Fibroblast of mammary gland (primary cell): ENCODE results near the gene LTN1.

Experiments used
- DNase-seq: peaks from one replicate; pipeline ENCODE4 v3.0.0-alpha.2; 2010; ENCODE audit warnings: low read depth
- H3K4me3 ChIP-seq: 2 replicates; pipeline ENCODE4 v1.5.1; 2011; ENCODE audit warnings: low read depth, mild to moderate bottlenecking, low read length, moderate library complexity; ENCODE audit not compliant: control insufficient read depth
- CTCF ChIP-seq: conservative IDR thresholded peaks from 2 replicates; pipeline ENCODE4 v1.5.1; 2011; ENCODE audit warnings: low read depth, low read length, inconsistent platforms; ENCODE audit not compliant: control insufficient read depth, insufficient read depth

LTN1 gene

GRCh38 chr21:28916150-28916893, 76.4 kb downstream of the LTN1 start:
- peak; percentile 2 for DNase-seq
- TF ChIP-seq CTCF: no peak

GRCh38 chr21:28913071-28913470, 79.6 kb downstream of the LTN1 start:
- no peak for TF ChIP-seq CTCF

More at GRCh38 chr21:28916150-28916893, 76.4 kb downstream of the LTN1 start:
- no peak overlapping the region for H3K4me3 ChIP-seq

GRCh38 chr21:28910280-28910887, 82.3 kb downstream of the LTN1 start:
- DNase-seq: no peak
- TF ChIP-seq CTCF: no peak
- no peak overlapping the region for H3K4me3 ChIP-seq

More at GRCh38 chr21:28913071-28913470, 79.6 kb downstream of the LTN1 start:
- no peak for DNase-seq
- H3K4me3 ChIP-seq: no peak overlapping the region

DNA sequence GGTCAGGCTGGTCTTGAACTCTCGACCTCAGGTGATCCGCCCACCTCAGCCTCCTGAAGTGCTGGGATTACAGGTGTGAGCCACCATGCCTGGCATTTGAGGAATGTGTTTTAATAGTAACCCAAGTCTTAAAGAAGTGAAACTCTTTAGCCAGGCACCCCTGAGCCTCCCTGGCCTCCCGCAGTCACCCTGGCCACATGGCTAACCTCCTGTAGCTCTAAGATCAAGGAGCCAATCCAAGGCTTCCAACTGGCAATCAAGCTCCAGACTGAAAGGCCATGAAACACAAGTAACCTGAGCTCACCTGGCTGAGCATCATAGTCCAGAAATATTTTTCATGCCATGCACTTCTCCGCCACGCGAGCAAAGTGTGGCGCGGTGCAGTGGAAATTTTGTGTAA, 84.3 kb downstream of the LTN1 start:
- no peak overlapping the region for H3K4me3 ChIP-seq
- DNase-seq: no peak
- no peak for TF ChIP-seq CTCF

DNA sequence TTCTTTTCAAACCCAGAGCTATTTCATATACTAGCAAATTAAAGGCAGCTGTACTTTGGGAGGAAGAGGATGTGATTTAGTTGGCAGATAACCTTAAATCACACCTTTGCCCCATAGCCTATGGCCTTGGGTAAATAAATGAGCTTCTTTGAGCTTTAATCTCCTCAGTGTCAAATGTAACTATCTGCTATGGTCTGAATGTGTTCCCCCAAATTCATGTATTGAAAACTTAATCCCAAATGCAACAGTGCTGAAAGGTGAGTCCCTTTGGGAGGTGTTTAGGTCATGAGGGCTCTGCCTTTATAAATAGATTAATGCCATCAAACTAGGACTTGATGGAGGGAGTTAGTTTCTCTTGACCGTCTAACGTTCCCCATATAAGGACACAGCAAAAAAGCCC, 85.8 kb downstream of the LTN1 start:
- no peak overlapping the region for H3K4me3 ChIP-seq
- DNase-seq: no peak
- no peak for TF ChIP-seq CTCF

DNA sequence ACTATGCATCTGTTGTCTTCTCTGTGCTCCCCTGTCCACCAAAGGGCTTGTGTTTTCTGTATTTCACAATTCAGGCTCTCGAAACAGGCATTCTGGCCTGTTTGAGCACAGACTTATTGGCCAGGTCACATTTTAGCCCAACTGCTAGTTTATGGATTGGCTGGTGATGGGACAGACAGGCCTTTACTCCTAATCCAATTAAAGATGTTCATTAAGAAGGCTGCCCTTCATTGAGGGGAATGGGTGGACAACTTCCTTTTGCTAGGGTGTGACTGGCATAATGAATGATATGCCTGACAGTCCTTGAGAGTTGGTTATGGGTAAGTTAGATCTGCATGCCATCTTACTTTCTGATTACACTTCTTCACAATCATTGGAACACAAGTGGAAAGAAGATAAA, 86.4 kb downstream of the LTN1 start:
- TF ChIP-seq CTCF: no peak
- H3K4me3 ChIP-seq: no peak overlapping the region
- DNase-seq: no peak
